Measurements from ENCODE around the gene KRT9.
"Not testable (repeated sequence)": the region's sequence is repeated elsewhere in the genome, so short reads cannot be mapped to it uniquely, and the experiment has no call there.

Gene KRT9

GRCh38 chr17:41542786-41543185, 29.1 kb downstream of the KRT9 start:
- not testable (repeated sequence) for DNase-seq

GRCh38 chr17:41542357-41542756, 29.5 kb downstream of the KRT9 start:
- DNase-seq: no peak

GRCh38 chr17:41540921-41541625, 30.8 kb downstream of the KRT9 start:
- no peak for DNase-seq

- no peak for DNase-seq
These were observed 31.7 kb downstream of the KRT9 start for GRCh38 chr17:41539979-41540701.

- no peak for DNase-seq
These were observed 32.8 kb downstream of the KRT9 start for GRCh38 chr17:41539071-41539492.

GRCh38 chr17:41538565-41538991, 33.3 kb downstream of the KRT9 start:
- DNase-seq: no peak

GRCh38 chr17:41537990-41538389, 33.9 kb downstream of the KRT9 start:
- no peak for DNase-seq

- DNase-seq: no peak
These were observed 34.3 kb downstream of the KRT9 start for GRCh38 chr17:41537614-41537954.

- DNase-seq: no peak
These were observed 34.9 kb downstream of the KRT9 start for GRCh38 chr17:41536741-41537613.

GRCh38 chr17:41535764-41536481, 35.9 kb downstream of the KRT9 start:
- no peak for DNase-seq

GRCh38 chr17:41534899-41535546, 36.8 kb downstream of the KRT9 start:
- no peak for DNase-seq

- DNase-seq: no peak
These were observed 38.2 kb downstream of the KRT9 start for GRCh38 chr17:41533613-41534012.

- no peak for DNase-seq
These were observed 38.8 kb downstream of the KRT9 start for GRCh38 chr17:41532947-41533570.

- DNase-seq: no peak
These were observed 39.9 kb downstream of the KRT9 start for GRCh38 chr17:41531993-41532392.

- DNase-seq: no peak
These were observed 41.5 kb downstream of the KRT9 start for GRCh38 chr17:41530062-41531048.

- no peak for DNase-seq
These were observed 42.4 kb downstream of the KRT9 start for GRCh38 chr17:41529491-41529915.

GRCh38 chr17:41528959-41529353, 42.9 kb downstream of the KRT9 start:
- no peak for DNase-seq

- DNase-seq: no peak
These were observed 44.5 kb downstream of the KRT9 start for GRCh38 chr17:41527063-41528023.

GRCh38 chr17:41524261-41524660, 47.6 kb downstream of the KRT9 start:
- DNase-seq: no peak

Measured in activated CD8-positive, alpha-beta memory T cell treated with anti-CD3 and anti-CD28 coated beads, Interleukin-2, amount 50 U/mL, for 4 hours (primary cell).